SK-N-SH treated with all-trans-retinoic acid at 6 μM for 48 hours (cell line): Measurements from ENCODE around the gene WNK1.

Experiments used
- ATAC-seq: fragments of 200-7000 bp; cut with Tn5 transposase; 3 replicates; pipeline ENCODE4 v1.9.1; 2020; ENCODE audit warnings: mild to moderate bottlenecking, moderate library complexity
- ARNTL ChIP-seq: fragments of 450-650 bp; formaldehyde crosslinking; IDR thresholded peaks from 2 replicates; pipeline ENCODE4 v1.5.0; 2020; ENCODE audit warnings: low read depth, mild to moderate bottlenecking, moderate library complexity, borderline replicate concordance
- CREB5 ChIP-seq: fragments of 250-450 bp; sonication (Bioruptor Pico); IDR thresholded peaks from 2 replicates; pipeline ENCODE4 v1.5.1; 2020; ENCODE audit warnings: low read depth, mild to moderate bottlenecking, moderate library complexity
- CSDC2 ChIP-seq: fragments of 250-450 bp; sonication (Bioruptor Pico); IDR thresholded peaks from 2 replicates; pipeline ENCODE4 v1.5.0; 2020; ENCODE audit warnings: mild to moderate bottlenecking, moderate library complexity
- CSRNP3 ChIP-seq: fragments of 250-450 bp; sonication (Bioruptor Pico); IDR thresholded peaks from 2 replicates; pipeline ENCODE4 v1.5.1; 2021; ENCODE audit warnings: mild to moderate bottlenecking, moderate library complexity
- ESRRG ChIP-seq: fragments of 250-450 bp; sonication (Bioruptor Pico); IDR thresholded peaks from 2 replicates; pipeline ENCODE4 v1.6.1; 2021; ENCODE audit warnings: mild to moderate bottlenecking
- GLIS3 ChIP-seq: fragments of 250-450 bp; sonication (Bioruptor Pico); IDR thresholded peaks from 2 replicates; pipeline ENCODE4 v1.5.0; 2020; ENCODE audit warnings: mild to moderate bottlenecking, moderate library complexity
- ISL1 ChIP-seq: fragments of 250-450 bp; sonication (Bioruptor Pico); IDR thresholded peaks from 2 replicates; pipeline ENCODE4 v2.1.2; 2022; ENCODE audit warnings: mild to moderate bottlenecking, moderate library complexity
- OSR1 ChIP-seq: fragments of 250-450 bp; sonication (Bioruptor Pico); IDR thresholded peaks from 2 replicates; pipeline ENCODE4 v1.8.0; 2022; ENCODE audit warnings: moderate library complexity, mild to moderate bottlenecking, inconsistent platforms
- PATZ1 ChIP-seq: fragments of 250-450 bp; sonication (Bioruptor Pico); IDR thresholded peaks from 2 replicates; pipeline ENCODE4 v1.8.0; 2020; ENCODE audit warnings: mild to moderate bottlenecking, moderate library complexity, borderline replicate concordance
- POU6F1 ChIP-seq: fragments of 250-450 bp; sonication (Bioruptor Pico); IDR thresholded peaks from 2 replicates; pipeline ENCODE4 v1.8.0; 2021; ENCODE audit warnings: low read depth, mild to moderate bottlenecking, moderate library complexity, borderline replicate concordance
- PPARA ChIP-seq: fragments of 250-450 bp; sonication (Bioruptor Pico); IDR thresholded peaks from 2 replicates; pipeline ENCODE4 v1.5.0; 2020; ENCODE audit warnings: mild to moderate bottlenecking, borderline replicate concordance
- SNAI2 ChIP-seq: fragments of 250-450 bp; sonication (Bioruptor Pico); IDR thresholded peaks from 2 replicates; pipeline ENCODE4 v1.5.0; 2020; ENCODE audit warnings: mild to moderate bottlenecking, moderate library complexity
- TCF4 ChIP-seq: fragments of 250-450 bp; sonication (Bioruptor Pico); IDR thresholded peaks from 2 replicates; pipeline ENCODE4 v1.8.0; 2021; ENCODE audit warnings: mild to moderate bottlenecking, moderate library complexity, borderline replicate concordance
- TOX ChIP-seq: fragments of 250-450 bp; sonication (Bioruptor Pico); IDR thresholded peaks from 2 replicates; pipeline ENCODE4 v1.8.0; 2021; ENCODE audit warnings: mild to moderate bottlenecking, moderate library complexity, borderline replicate concordance
- TSHZ2 ChIP-seq: fragments of 250-450 bp; sonication (Bioruptor Pico); IDR thresholded peaks from 2 replicates; pipeline ENCODE4 v1.5.0; 2020; ENCODE audit warnings: mild to moderate bottlenecking, moderate library complexity
- ZC3H10 ChIP-seq: fragments of 250-450 bp; sonication (Bioruptor Pico); IDR thresholded peaks from 2 replicates; pipeline ENCODE4 v1.5.1; 2021; ENCODE audit warnings: mild to moderate bottlenecking, moderate library complexity
- ZFP30 ChIP-seq: fragments of 450-650 bp; formaldehyde crosslinking; IDR thresholded peaks from 2 replicates; pipeline ENCODE4 v1.5.0; 2022; ENCODE audit warnings: mild to moderate bottlenecking, moderate library complexity
- ZNF565 ChIP-seq: fragments of 450-650 bp; formaldehyde crosslinking; conservative IDR thresholded peaks from 2 replicates; pipeline ENCODE4 v1.5.0; 2020; ENCODE audit warnings: low read depth, mild to moderate bottlenecking, moderate library complexity
- ZNF70 ChIP-seq: fragments of 450-650 bp; formaldehyde crosslinking; IDR thresholded peaks from 2 replicates; pipeline ENCODE4 v1.5.0; 2020; ENCODE audit warnings: mild to moderate bottlenecking, moderate library complexity

The WNK1 gene

GRCh38 chr12:951176-951575 lies 198.8 kb downstream of the WNK1 start:
- TF ChIP-seq ARNTL (CRISPR knock-in tag) (no peak), GLIS3 (CRISPR knock-in tag) (no peak), ISL1 (CRISPR knock-in tag) (no peak), ZC3H10 (CRISPR knock-in tag) (no peak), CSDC2 (CRISPR knock-in tag) (no peak), ZFP30 (CRISPR knock-in tag) (no peak), TCF4 (CRISPR knock-in tag) (no peak), PATZ1 (CRISPR knock-in tag) (no peak), TOX (CRISPR knock-in tag) (no peak), OSR1 (CRISPR knock-in tag) (no peak), CSRNP3 (CRISPR knock-in tag) (no peak), CREB5 (CRISPR knock-in tag) (no peak)
- no peak for ATAC-seq

GRCh38 chr12:953776-954175 lies 201.4 kb downstream of the WNK1 start:
- TF ChIP-seq TSHZ2 (CRISPR knock-in tag) (no peak), CSRNP3 (CRISPR knock-in tag) (no peak), ARNTL (CRISPR knock-in tag) (no peak), TCF4 (CRISPR knock-in tag) (no peak), CREB5 (CRISPR knock-in tag) (no peak), OSR1 (CRISPR knock-in tag) (no peak), ZNF565 (CRISPR knock-in tag) (no peak), ESRRG (CRISPR knock-in tag) (no peak), PPARA (no peak), PATZ1 (CRISPR knock-in tag) (no peak), ISL1 (CRISPR knock-in tag) (no peak), SNAI2 (CRISPR knock-in tag) (no peak), POU6F1 (no peak), ZNF70 (CRISPR knock-in tag) (no peak), GLIS3 (CRISPR knock-in tag) (no peak)
- ATAC-seq, result no peak
